HG03175 (cell line): Measurements from ENCODE around the gene COLEC12.
"Not testable (repeated sequence)": the region's sequence is repeated elsewhere in the genome, so short reads cannot be mapped to it uniquely, and the experiment has no call there.

Experiments used
- ATAC-seq: cut with Tn5 transposase; IDR thresholded peaks from one replicate; pipeline ENCODE4 v1.9.1; 2021; ENCODE audit warnings: mild to moderate bottlenecking, moderate library complexity; ENCODE audit not compliant: unreplicated experiment

COLEC12 gene

DNA sequence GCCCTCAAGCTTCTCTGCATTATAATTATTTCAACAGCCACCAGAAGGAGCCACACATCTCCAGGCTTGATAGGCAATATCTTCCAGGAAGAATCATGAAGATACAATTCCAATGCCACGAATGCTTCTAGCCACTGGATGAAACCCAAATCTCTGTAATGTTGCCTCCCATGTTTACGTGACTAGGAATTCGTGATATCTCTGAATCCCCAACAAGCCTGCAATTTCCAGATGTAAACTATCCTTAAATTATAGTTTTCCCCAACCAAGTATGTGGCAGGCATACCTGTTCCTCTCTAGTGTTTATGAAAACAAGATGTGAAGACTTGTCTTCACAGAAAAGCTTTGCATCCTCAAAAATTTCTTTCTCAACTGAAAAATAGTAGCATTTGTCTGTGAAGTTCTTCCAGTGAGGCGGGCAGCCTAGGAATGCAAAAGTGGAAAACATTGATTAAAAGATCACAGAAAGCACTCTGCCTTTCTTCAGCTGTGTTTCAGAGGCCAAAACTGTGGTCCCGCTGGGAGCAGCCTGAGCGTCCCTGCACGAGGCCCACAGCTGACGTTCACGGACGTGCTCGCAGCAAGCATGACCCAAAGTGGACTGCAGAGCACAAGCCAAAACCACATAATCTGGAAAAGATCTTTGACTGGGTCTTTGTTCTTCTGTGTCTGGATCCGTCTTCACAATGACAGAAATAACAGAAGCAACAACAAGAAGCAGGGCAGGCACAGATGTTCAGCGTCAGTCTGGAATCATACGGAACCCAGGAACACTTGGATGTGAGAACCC lies 167.6 kb downstream of the COLEC12 start:
- no peak for ATAC-seq

- ATAC-seq, result no peak
Observed at GRCh38 chr18:332007-332406, 168.5 kb downstream of the COLEC12 start.

GRCh38 chr18:331221-331821 lies 169.2 kb downstream of the COLEC12 start:
- no peak for ATAC-seq

DNA sequence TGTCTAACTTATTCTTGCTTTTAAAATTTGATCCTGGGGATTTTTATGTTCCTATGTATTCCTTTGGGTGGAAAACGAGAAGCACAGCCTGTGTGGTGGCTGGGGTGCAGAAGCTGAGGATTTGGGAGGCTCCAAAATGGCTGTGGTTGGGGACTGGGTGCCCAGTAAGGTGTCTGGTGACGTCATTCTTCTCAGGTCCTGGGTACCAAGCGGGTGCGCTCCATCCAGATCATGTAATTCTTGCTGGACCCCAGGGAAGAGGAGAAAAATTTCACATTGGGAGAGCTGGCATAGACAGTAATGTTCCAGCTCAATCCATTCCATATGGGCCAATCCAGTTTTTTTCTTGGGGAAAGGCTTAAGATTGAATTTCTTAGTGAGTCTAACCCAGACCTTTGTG lies 171.6 kb downstream of the COLEC12 start:
- ATAC-seq, result no peak

DNA sequence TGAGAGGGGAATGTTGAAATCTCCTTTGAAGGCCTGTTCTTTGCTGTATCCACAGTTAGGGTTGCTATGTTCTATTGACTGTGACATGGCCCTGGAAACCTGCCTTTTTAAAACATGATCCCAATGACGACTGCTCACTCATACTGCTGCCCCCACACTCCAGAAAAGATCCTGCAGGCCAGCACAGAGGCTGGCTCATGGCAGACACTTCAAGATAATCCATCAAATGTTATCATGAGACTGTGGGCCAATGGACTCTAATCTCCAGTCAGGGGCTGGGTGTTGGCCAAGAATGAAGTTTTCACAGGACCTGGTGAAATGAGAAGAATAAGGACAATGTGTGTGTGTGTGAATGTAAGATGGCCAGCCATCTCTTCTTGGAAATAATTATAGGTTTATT lies 173.7 kb downstream of the COLEC12 start:
- ATAC-seq, result no peak

DNA sequence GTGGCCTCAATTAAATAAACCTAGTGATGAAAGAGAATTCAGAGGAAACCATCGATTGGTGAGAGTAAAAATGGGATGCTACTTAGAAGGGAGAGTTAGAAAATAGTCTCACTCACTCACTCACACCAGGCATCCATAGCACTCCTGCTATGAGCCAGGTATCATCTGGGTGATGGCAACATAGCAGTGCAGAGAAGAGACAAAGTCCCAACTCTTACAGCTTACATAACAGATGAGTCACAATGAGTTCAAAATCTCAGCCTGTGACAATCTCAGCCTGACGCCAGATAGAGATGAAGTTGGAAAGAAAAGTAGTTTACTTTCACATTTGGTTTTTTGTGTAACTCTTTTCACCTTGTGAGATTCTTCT lies 177.3 kb downstream of the COLEC12 start:
- ATAC-seq, result no peak

DNA sequence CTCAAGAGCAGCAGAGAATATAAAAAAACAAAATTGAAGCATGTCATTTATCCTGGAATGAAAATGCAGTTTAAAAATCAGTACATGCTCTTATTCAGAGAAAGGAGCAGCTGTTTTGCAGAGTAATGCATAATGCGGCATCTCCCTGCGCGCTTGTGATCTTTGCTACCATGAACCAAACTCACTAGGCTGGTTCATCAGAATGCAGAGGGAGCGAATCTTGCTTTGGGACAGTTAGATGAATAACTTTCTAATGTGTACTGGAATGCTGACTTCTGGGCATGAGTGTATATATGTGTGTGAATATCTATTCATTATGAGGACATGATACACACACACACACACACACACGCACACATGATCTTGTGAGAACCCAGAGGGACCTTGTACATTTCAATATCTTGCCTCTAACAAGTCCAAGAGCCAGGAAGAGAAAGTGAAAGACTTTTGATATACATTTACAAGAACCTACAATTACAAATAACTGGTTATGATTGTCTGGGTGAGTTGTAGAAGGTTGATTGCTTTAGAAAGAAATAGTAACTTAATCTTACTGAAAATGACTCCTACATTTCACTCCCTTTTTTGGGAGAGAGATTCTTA lies 178.5 kb downstream of the COLEC12 start:
- no peak for ATAC-seq

DNA sequence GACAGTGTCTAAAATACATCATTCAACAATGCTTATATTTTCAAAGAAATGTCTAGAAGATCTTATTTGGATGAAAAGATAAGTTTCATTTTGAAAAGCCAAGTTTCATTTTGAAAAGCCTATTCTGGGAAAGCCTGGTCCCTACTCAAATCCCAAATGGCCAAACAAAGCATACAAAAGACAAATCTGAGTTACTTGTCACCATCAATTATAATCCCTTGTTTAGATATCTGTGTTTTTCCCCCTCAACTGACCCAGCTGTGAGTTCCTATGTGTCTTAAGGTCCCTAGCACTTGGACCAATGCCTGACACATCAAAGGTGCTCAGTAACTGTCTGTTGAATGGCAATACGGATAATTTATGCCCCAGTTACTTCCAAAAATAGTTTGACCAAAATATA lies 180.3 kb downstream of the COLEC12 start:
- ATAC-seq, result no peak

DNA sequence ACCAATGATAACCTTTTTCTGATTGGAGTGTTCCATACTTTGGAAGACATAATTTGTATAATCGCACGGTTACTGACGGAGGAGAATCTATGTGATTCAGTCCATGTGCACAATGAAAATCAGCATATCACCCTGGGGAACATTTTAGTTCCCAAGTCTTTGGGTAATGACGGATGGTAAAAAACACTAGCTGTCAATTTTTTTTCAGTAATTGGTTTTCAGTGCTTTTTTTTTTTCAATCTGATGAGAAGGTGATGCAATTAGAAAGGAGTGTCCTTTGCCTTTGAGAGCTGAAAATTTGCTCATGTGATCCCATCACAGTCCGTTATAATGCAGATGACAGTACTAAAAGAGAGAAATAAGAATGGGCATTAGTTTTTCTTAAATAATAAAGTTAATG lies 180.8 kb downstream of the COLEC12 start:
- ATAC-seq, result no peak

DNA sequence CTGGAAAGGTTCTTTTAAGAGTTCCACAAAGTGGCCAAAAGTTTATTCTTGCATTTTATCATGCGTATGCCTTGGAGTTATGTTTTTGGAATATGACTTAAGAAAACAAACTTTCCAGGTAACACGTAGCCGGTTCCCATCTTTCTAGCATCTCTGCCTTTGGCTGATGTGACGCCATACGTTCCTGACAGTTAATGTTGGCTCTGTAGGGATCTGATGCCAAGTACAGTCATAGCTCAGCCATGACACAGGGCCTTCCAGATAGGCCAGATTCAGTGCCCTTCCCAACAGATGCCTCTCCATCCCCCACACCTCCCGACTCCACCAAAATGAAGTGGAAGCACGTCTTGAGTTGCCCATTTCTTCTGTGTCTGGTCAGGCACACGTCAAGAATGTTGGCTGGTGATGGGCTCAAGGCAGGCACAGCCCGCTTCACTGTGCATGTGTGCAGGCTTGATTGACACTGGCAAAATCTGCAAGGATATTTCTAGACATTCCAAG lies 181.7 kb downstream of the COLEC12 start:
- ATAC-seq, result no peak

DNA sequence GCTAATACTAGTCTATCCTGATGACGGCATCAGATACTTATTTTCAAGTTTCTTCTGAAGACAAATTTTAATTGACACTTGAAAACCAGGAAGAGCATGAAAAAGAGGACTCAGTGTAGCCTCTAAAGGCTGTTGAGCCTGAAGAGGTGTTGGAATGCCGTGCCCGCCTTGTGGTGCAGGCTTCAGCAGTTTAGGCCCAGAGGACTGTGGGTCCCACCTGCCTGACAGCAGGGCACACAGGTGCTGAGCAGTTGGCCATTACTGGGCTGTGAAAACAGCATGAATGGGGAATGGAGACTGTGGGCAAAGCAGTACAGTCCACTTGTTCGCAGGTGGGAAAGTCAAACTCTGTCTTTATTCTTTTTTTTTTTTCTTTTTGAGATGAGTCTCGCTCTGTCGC lies 182.9 kb downstream of the COLEC12 start:
- no peak for ATAC-seq

GRCh38 chr18:316393-316792 lies 184.1 kb downstream of the COLEC12 start:
- ATAC-seq, result no peak

DNA sequence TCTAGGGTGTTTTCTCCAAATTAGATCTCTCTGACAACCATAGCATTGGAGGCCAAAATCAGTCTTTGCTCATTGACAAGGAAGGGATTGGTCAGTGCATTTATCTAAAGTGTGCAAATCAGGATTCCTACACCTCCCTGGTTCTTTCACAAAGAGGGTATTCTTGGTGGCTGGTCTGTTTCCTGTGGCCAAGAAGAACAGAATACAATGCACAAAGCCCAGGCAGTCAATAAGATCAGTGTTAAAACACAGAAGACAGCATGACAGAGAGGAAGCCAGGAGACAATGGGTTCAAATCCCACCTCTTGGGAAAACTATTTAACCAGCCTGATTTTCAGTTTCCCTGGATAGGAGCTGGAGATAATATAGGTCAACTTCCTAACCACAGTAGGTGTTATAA lies 186.6 kb downstream of the COLEC12 start:
- no peak for ATAC-seq

DNA sequence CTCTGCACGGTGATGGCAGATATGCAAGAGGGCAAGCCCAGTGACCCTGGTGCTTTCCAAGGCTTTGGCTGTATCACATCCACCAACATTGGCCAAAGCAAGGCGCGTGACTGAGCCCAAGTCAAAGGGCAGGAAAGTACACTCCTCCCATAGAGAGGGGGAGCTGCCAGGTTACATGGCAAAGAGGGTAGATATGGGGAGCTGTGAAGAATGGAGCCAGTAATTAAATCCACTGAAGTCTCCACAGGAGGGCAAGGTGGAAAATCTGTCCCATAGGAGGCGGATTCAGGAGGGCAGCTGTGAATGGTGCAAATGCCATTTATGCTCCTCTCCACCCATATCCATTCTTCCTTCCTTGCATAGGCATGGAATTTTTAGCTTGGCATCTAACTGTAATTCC lies 188.1 kb downstream of the COLEC12 start:
- ATAC-seq, result no peak

GRCh38 chr18:310042-310441 lies 190.5 kb downstream of the COLEC12 start:
- ATAC-seq, result no peak

DNA sequence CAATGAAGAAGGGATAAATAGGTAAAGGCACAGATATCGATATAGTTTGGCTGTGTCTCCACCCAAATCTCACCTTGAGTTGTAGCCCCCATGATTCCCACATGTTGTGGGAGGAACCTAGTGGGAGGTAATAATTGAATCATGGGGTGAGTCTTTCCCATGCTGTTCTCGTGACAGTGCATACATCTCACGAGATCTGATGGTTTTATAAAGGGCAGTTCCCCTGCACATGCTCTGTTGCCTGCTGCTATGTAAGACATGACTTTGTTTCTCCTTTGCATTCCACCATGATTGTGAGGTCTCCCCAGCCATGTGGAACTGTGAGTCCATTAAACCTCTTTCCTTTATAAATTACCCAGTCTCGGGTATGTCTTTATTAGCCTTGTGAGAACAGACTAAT lies 192.4 kb downstream of the COLEC12 start:
- ATAC-seq, result not testable (repeated sequence)

GRCh38 chr18:306608-307255 lies 193.8 kb downstream of the COLEC12 start:
- ATAC-seq, result no peak

- no peak for ATAC-seq
Observed at GRCh38 chr18:305003-305501, 195.4 kb downstream of the COLEC12 start.

DNA sequence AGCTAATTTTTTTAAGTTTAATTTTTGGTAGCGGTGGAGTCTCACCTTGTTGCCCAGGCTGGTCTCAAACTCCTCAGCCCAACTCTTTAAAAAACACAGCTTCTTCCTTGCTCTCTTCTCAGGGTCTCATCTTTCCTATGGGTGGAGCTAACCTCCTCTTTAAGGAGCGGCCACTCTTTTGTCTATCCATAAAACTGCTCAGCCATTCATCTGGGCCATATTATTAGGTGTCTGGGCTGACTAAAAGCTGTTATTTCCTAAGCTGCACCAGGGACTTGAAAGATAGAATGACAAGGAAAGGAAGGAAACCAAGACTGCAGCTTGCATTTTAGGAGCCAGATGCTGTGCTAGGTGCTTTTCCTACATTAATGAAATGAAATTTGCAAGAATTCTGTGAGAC lies 196.9 kb downstream of the COLEC12 start:
- no peak for ATAC-seq

DNA sequence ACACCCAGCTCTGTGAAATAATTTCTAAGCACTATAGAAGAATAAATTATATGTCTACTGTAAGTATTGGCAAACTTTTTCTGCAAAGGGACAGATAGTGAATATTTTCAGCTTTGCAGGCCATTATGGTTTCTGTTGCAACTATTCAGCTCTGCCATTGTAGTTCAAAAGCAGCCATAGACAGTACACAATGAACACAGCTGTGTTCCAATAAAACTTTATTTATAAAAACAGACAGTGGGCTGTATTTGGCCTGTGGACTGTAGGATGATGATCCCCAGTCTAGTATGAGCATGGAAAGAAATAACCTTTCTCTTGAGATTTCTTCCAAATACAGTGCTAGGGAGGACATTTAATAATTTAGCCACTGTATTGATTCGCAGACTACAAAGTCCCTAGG lies 197.5 kb downstream of the COLEC12 start:
- no peak for ATAC-seq

DNA sequence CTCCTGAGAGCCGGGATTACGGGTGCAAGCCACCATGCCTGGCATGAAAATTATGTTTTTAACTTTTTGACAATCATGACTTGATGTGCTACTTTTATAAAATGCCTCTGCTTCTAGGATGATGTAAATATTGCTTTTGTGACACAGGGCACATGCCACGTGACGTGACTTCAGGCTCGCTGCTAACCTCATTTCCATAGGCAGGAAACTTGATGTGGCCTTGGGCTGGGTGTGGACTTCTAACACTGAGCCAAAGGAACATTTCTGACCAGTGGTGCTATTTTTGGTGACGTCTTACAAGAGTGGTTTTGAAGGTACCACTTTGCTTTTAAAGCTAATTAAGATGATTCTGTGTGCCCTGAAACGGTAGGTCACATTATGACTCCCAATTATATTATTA lies 198.4 kb downstream of the COLEC12 start:
- ATAC-seq, result no peak

- no peak for ATAC-seq
Observed at GRCh38 chr18:297936-298335, 202.6 kb downstream of the COLEC12 start.
